ENCODE results near the gene SHMT1. TPM values are rescaled to one million over a fixed set of nuclear protein-coding genes. Genes with fewer than 3 reads are reported as not detected.

Gene SHMT1
- total and polyA plus RNA-seq, 2 experiments from 2014 or later: 30.4 to 36.2 TPM

- H3K4me1 ChIP-seq (ENCODE audit: insufficient read depth): no peaks in the 10 kb centered on the region
- H2AFZ ChIP-seq: no peak overlapping the region
- H3K79me2 ChIP-seq: no peaks in the 10 kb centered on the region
- TF ChIP-seq CTCF (IDR thresholded peaks at IDR 0.05; ENCODE audit: poor library complexity) (no peak), EZH2 (IDR thresholded peaks at IDR 0.05; ENCODE audit: borderline replicate concordance) (no peak), EZH2phosphoT487 (IDR thresholded peaks at IDR 0.05; ENCODE audit: low read depth, severe bottlenecking, unreplicated experiment) (no peak)
- WGBS (ENCODE audit: low lambda C conversion rate, missing lambda C conversion rate): 92% methylated on average over 21 of the region's 36 CpGs
- no peaks in the 10 kb centered on the region for H3K9me3 ChIP-seq (ENCODE audit: low read depth)
- no peaks in the 10 kb centered on the region for H3K9me2 ChIP-seq (replicated peaks; ENCODE audit: insufficient read depth)
- no peak overlapping the region for H3K4me2 ChIP-seq
- no peaks in the 10 kb centered on the region for H3K27me3 ChIP-seq
- H3K27ac ChIP-seq: no peak overlapping the region
- no peak for DNase-seq (ENCODE audit: low spot score)
- H4K20me1 ChIP-seq (ENCODE audit: insufficient read depth, poor library complexity, severe bottlenecking): no peaks in the 10 kb centered on the region
- H3K36me3 ChIP-seq (replicated peaks; ENCODE audit: insufficient read depth, low read depth): no peaks in the 10 kb centered on the region
- no peak overlapping the region for H3K4me3 ChIP-seq
Measured at GRCh38 chr17:18382441-18383078, 19.2 kb upstream of the SHMT1 start.

- 85% methylated on average over 3 of the region's 3 CpGs for WGBS (ENCODE audit: low lambda C conversion rate, missing lambda C conversion rate)
- Histone ChIP-seq H3K9me3 (ENCODE audit: low read depth) (no peaks in the 10 kb centered on the region), H4K20me1 (ENCODE audit: insufficient read depth, poor library complexity, severe bottlenecking) (no peaks in the 10 kb centered on the region), H3K4me1 (ENCODE audit: insufficient read depth) (no peaks in the 10 kb centered on the region), H3K4me3 (no peak overlapping the region), H3K9me2 (replicated peaks; ENCODE audit: insufficient read depth) (no peaks in the 10 kb centered on the region), H3K27ac (no peak overlapping the region), H3K4me2 (no peak overlapping the region), H3K36me3 (replicated peaks; ENCODE audit: insufficient read depth, low read depth) (no peaks in the 10 kb centered on the region), H3K27me3 (no peaks in the 10 kb centered on the region), H3K79me2 (no peaks in the 10 kb centered on the region), H2AFZ (no peak overlapping the region)
- DNase-seq (ENCODE audit: low spot score): no peak
- TF ChIP-seq EZH2phosphoT487 (IDR thresholded peaks at IDR 0.05; ENCODE audit: low read depth, severe bottlenecking, unreplicated experiment): no peak
- TF ChIP-seq EZH2 (IDR thresholded peaks at IDR 0.05; ENCODE audit: borderline replicate concordance): no peak
- TF ChIP-seq CTCF (IDR thresholded peaks at IDR 0.05; ENCODE audit: poor library complexity): no peak
Measured at GRCh38 chr17:18381953-18382245, 18.5 kb upstream of the SHMT1 start.

GRCh38 chr17:18381158-18381952 lies 18.0 kb upstream of the SHMT1 start:
- no peaks in the 10 kb centered on the region for H3K4me1 ChIP-seq (ENCODE audit: insufficient read depth)
- WGBS (ENCODE audit: low lambda C conversion rate, missing lambda C conversion rate): 92% methylated on average over 23 of the region's 23 CpGs
- no peaks in the 10 kb centered on the region for H3K79me2 ChIP-seq
- no peaks in the 10 kb centered on the region for H4K20me1 ChIP-seq (ENCODE audit: insufficient read depth, poor library complexity, severe bottlenecking)
- no peaks in the 10 kb centered on the region for H3K27me3 ChIP-seq
- H3K27ac ChIP-seq: no peak overlapping the region
- H3K9me2 ChIP-seq (replicated peaks; ENCODE audit: insufficient read depth): no peaks in the 10 kb centered on the region
- no peak overlapping the region for H3K4me3 ChIP-seq
- no peak overlapping the region for H2AFZ ChIP-seq
- TF ChIP-seq EZH2 (IDR thresholded peaks at IDR 0.05; ENCODE audit: borderline replicate concordance) (no peak), EZH2phosphoT487 (IDR thresholded peaks at IDR 0.05; ENCODE audit: low read depth, severe bottlenecking, unreplicated experiment) (no peak), CTCF (IDR thresholded peaks at IDR 0.05; ENCODE audit: poor library complexity) (no peak)
- H3K9me3 ChIP-seq (ENCODE audit: low read depth): no peaks in the 10 kb centered on the region
- DNase-seq (ENCODE audit: low spot score): no peak
- H3K4me2 ChIP-seq: no peak overlapping the region
- no peaks in the 10 kb centered on the region for H3K36me3 ChIP-seq (replicated peaks; ENCODE audit: insufficient read depth, low read depth)

Measured in hepatocyte (in vitro differentiated cells).